ENCODE results near the gene IGLL1. TPM values are rescaled to one million over a fixed set of nuclear protein-coding genes. Genes with fewer than 3 reads are reported as not detected.

The IGLL1 gene
- total and polyA plus RNA-seq, 2 experiments from 2014 or later: not detected

- Histone ChIP-seq H3F3A (ENCODE audit: insufficient read depth) (no peaks in the 10 kb centered on the region), H3K4me1 (ENCODE audit: insufficient read depth) (no peaks in the 10 kb centered on the region), H3K79me2 (ENCODE audit: insufficient read depth) (no peaks in the 10 kb centered on the region), H3K27me3 (replicated peaks; ENCODE audit: insufficient read depth) (peaks cover 11% of the 10 kb centered on the region; the same call in 1 of the 2 replicates), H3K4me2 (ENCODE audit: unreplicated experiment) (no peak overlapping the region), H4K20me1 (ENCODE audit: insufficient read depth) (no peaks in the 10 kb centered on the region), H3K9me2 (ENCODE audit: insufficient read depth) (no peaks in the 10 kb centered on the region), H3K9me3 (ENCODE audit: low read depth) (no peaks in the 10 kb centered on the region), H2AFZ (no peak overlapping the region), H3K36me3 (ENCODE audit: low read depth) (no peaks in the 10 kb centered on the region), H3K27ac (no peak overlapping the region), H3K4me3 (no peak overlapping the region), H3K9ac (no peak overlapping the region)
- in situ Hi-C loops (cut with MboI): no loop called here
- no peak for TF ChIP-seq EZH2 (IDR thresholded peaks at IDR 0.05; ENCODE audit: insufficient read depth, poor library complexity, severe bottlenecking)
- no peak for TF ChIP-seq EZH2phosphoT487 (IDR thresholded peaks at IDR 0.05; ENCODE audit: insufficient read depth, low read depth)
- no peak for DNase-seq
- WGBS, 2 experiments (ENCODE audit: low coverage in 1 of 2, low lambda C conversion rate in 2 of 2, missing lambda C conversion rate in 2 of 2): 75 to 77% methylated on average over 7 of the region's 7 CpGs
These were observed 23.1 kb downstream of the IGLL1 start for GRCh38 chr22:23557036-23557435.

GRCh38 chr22:23556026-23556620, 24.0 kb downstream of the IGLL1 start:
- H3K9ac ChIP-seq: no peak overlapping the region
- H4K20me1 ChIP-seq (ENCODE audit: insufficient read depth): no peaks in the 10 kb centered on the region
- H3K27ac ChIP-seq: no peak overlapping the region
- no peaks in the 10 kb centered on the region for H3K9me3 ChIP-seq (ENCODE audit: low read depth)
- H3K36me3 ChIP-seq (ENCODE audit: low read depth): no peaks in the 10 kb centered on the region
- no peak overlapping the region for H2AFZ ChIP-seq
- H3K4me2 ChIP-seq (ENCODE audit: unreplicated experiment): no peak overlapping the region
- H3F3A ChIP-seq (ENCODE audit: insufficient read depth): no peaks in the 10 kb centered on the region
- DNase-seq: no peak
- peaks cover 11% of the 10 kb centered on the region; the same call in 1 of the 2 replicates for H3K27me3 ChIP-seq (replicated peaks; ENCODE audit: insufficient read depth)
- no peaks in the 10 kb centered on the region for H3K79me2 ChIP-seq (ENCODE audit: insufficient read depth)
- in situ Hi-C loops (cut with MboI): no loop called here
- no peak overlapping the region for H3K4me3 ChIP-seq
- 18 to 20% methylated on average over 5 to 6 of the region's 7 CpGs for WGBS, 2 experiments (ENCODE audit: low coverage in 1 of 2, low lambda C conversion rate in 2 of 2, missing lambda C conversion rate in 2 of 2)
- no peaks in the 10 kb centered on the region for H3K4me1 ChIP-seq (ENCODE audit: insufficient read depth)
- no peak for TF ChIP-seq EZH2phosphoT487 (IDR thresholded peaks at IDR 0.05; ENCODE audit: insufficient read depth, low read depth)
- H3K9me2 ChIP-seq (ENCODE audit: insufficient read depth): no peaks in the 10 kb centered on the region

- DNase-seq: no peak
- H3K36me3 ChIP-seq (ENCODE audit: low read depth): no peaks in the 10 kb centered on the region
- H3K4me3 ChIP-seq: no peak overlapping the region
- no peak overlapping the region for H3K9ac ChIP-seq
- H3K4me2 ChIP-seq (ENCODE audit: unreplicated experiment): no peak overlapping the region
- H4K20me1 ChIP-seq (ENCODE audit: insufficient read depth): no peaks in the 10 kb centered on the region
- H3K9me3 ChIP-seq (ENCODE audit: low read depth): no peaks in the 10 kb centered on the region
- no peak overlapping the region for H3K27ac ChIP-seq
- H3K27me3 ChIP-seq (replicated peaks; ENCODE audit: insufficient read depth): peaks cover 11% of the 10 kb centered on the region; the same call in 1 of the 2 replicates
- no peaks in the 10 kb centered on the region for H3K9me2 ChIP-seq (ENCODE audit: insufficient read depth)
- in situ Hi-C loops (cut with MboI): no loop called here
- no peaks in the 10 kb centered on the region for H3K79me2 ChIP-seq (ENCODE audit: insufficient read depth)
- no peak for TF ChIP-seq EZH2phosphoT487 (IDR thresholded peaks at IDR 0.05; ENCODE audit: insufficient read depth, low read depth)
- WGBS, 2 experiments (ENCODE audit: low coverage in 1 of 2, low lambda C conversion rate in 2 of 2, missing lambda C conversion rate in 2 of 2): 61 to 62% methylated on average over 8 of the region's 8 CpGs
- no peak overlapping the region for H2AFZ ChIP-seq
- H3K4me1 ChIP-seq (ENCODE audit: insufficient read depth): no peaks in the 10 kb centered on the region
- H3F3A ChIP-seq (ENCODE audit: insufficient read depth): no peaks in the 10 kb centered on the region
These were observed 25.0 kb downstream of the IGLL1 start for GRCh38 chr22:23555118-23555517.

GRCh38 chr22:23553924-23554870, 25.9 kb downstream of the IGLL1 start:
- H3K4me2 ChIP-seq (ENCODE audit: unreplicated experiment): no peak overlapping the region
- no peaks in the 10 kb centered on the region for H3K9me3 ChIP-seq (ENCODE audit: low read depth)
- H3K4me1 ChIP-seq (ENCODE audit: insufficient read depth): no peaks in the 10 kb centered on the region
- no peak overlapping the region for H2AFZ ChIP-seq
- H3K9ac ChIP-seq: no peak overlapping the region
- H3F3A ChIP-seq (ENCODE audit: insufficient read depth): no peaks in the 10 kb centered on the region
- TF ChIP-seq EZH2phosphoT487 (IDR thresholded peaks at IDR 0.05; ENCODE audit: insufficient read depth, low read depth) (no peak), EZH2 (IDR thresholded peaks at IDR 0.05; ENCODE audit: insufficient read depth, poor library complexity, severe bottlenecking) (no peak)
- no peaks in the 10 kb centered on the region for H3K79me2 ChIP-seq (ENCODE audit: insufficient read depth)
- WGBS, 2 experiments (ENCODE audit: low coverage in 1 of 2, low lambda C conversion rate in 2 of 2, missing lambda C conversion rate in 2 of 2): 47 to 52% methylated on average over 21 of the region's 21 CpGs
- DNase-seq: no peak
- H3K36me3 ChIP-seq (ENCODE audit: low read depth): no peaks in the 10 kb centered on the region
- H3K4me3 ChIP-seq: no peak overlapping the region
- H3K9me2 ChIP-seq (ENCODE audit: insufficient read depth): no peaks in the 10 kb centered on the region
- no peak overlapping the region for H3K27ac ChIP-seq
- peaks cover 3% of the 10 kb centered on the region; the same call in 1 of the 2 replicates for H3K27me3 ChIP-seq (replicated peaks; ENCODE audit: insufficient read depth)
- no peaks in the 10 kb centered on the region for H4K20me1 ChIP-seq (ENCODE audit: insufficient read depth)
- in situ Hi-C loops (cut with MboI): no loop called here

Data from GM23248 (cell line).